NOMO-1 (cell line): Measurements from ENCODE around the gene HMCN2.

Experiments
- DNase-seq, 2 experiments: peaks; one replicate each; lab custom pipeline; 2025; ENCODE audit not compliant: unreplicated experiment in 2 of 2; lab: John Stamatoyannopoulos, UW

HMCN2 gene

GRCh38 chr9:130405657-130406257 is 140.2 kb downstream of the HMCN2 start:
- DNase-seq = no peak

GRCh38 chr9:130406278-130406895 is 140.8 kb downstream of the HMCN2 start:
- no peak for DNase-seq

GRCh38 chr9:130407916-130408663 is 142.5 kb downstream of the HMCN2 start:
- DNase-seq = no peak

GRCh38 chr9:130408669-130409068 is 143.1 kb downstream of the HMCN2 start:
- DNase-seq = no peak

GRCh38 chr9:130409246-130409645 is 143.7 kb downstream of the HMCN2 start:
- peak in 1 of 2 experiments; percentile 5 for DNase-seq

- DNase-seq = no peak
These were observed 144.9 kb downstream of the HMCN2 start for GRCh38 chr9:130410443-130410842.

GRCh38 chr9:130411566-130411915 is 146.0 kb downstream of the HMCN2 start:
- DNase-seq = no peak

GRCh38 chr9:130414081-130414731 is 148.6 kb downstream of the HMCN2 start:
- DNase-seq = no peak

- DNase-seq = no peak
These were observed 149.6 kb downstream of the HMCN2 start for GRCh38 chr9:130414910-130415746.

GRCh38 chr9:130417602-130418001 is 152.0 kb downstream of the HMCN2 start:
- DNase-seq = no peak

GRCh38 chr9:130418776-130419175 is 153.2 kb downstream of the HMCN2 start:
- DNase-seq = no peak

GRCh38 chr9:130419521-130420035 is 154.0 kb downstream of the HMCN2 start:
- no peak for DNase-seq

- no peak for DNase-seq
These were observed 155.7 kb downstream of the HMCN2 start for GRCh38 chr9:130421154-130421801.

- DNase-seq = no peak
These were observed 156.3 kb downstream of the HMCN2 start for GRCh38 chr9:130421802-130422276.

GRCh38 chr9:130422546-130422945 is 157.0 kb downstream of the HMCN2 start:
- no peak for DNase-seq

- no peak for DNase-seq
These were observed 157.7 kb downstream of the HMCN2 start for GRCh38 chr9:130423272-130423671.

GRCh38 chr9:130424595-130425454 is 159.3 kb downstream of the HMCN2 start:
- DNase-seq = no peak

GRCh38 chr9:130425741-130426466 is 160.3 kb downstream of the HMCN2 start:
- DNase-seq = no peak
